WTC11 (cell line): Measurements from ENCODE around the gene CALR3. TPM values are rescaled to one million over a fixed set of nuclear protein-coding genes. Genes with fewer than 3 reads are reported as not detected.

Source experiments
- ATAC-seq: fragments of 200-7000 bp; cut with Tn5 transposase; 2 replicates; pipeline ENCODE4 v1.10.0; 2021; ENCODE audit warnings: mild to moderate bottlenecking, moderate library complexity
- CTCF ChIA-PET: fragments of 300-600 bp; sonication (Branson Sonifier 250); formaldehyde crosslinking; loops from one replicate; lab custom pipeline; 2021; ENCODE audit warnings: antibody characterized with exemption; lab: Charles Lee
- POLR2A ChIA-PET: fragments of 350-600 bp; sonication (Branson Sonifier 250); formaldehyde crosslinking; loops from one replicate; lab custom pipeline; 2021; ENCODE audit warnings: antibody characterized with exemption; lab: Charles Lee
- DNase-seq: peaks from one replicate; pipeline ENCODE4 v3.0.0; 2021; ENCODE audit warnings: low spot score
- H3K27ac Mint-ChIP-seq: 2 replicates; pipeline ENCODE4 v1.8.0; 2021; ENCODE audit warnings: mixed read lengths
- H3K27me3 Mint-ChIP-seq: 2 replicates; pipeline ENCODE4 v1.8.0; 2021; ENCODE audit warnings: low read depth, mild to moderate bottlenecking, moderate library complexity, mixed read lengths
- H3K36me3 Mint-ChIP-seq: 2 replicates; pipeline ENCODE4 v1.8.0; 2021; ENCODE audit warnings: mixed read lengths
- H3K4me1 Mint-ChIP-seq: 2 replicates; pipeline ENCODE4 v1.8.0; 2022; ENCODE audit warnings: mixed read lengths
- H3K4me3 Mint-ChIP-seq: 2 replicates; pipeline ENCODE4 v1.8.0; 2021; ENCODE audit warnings: mild to moderate bottlenecking, moderate library complexity, mixed read lengths
- H3K9me3 Mint-ChIP-seq: 2 replicates; pipeline ENCODE4 v1.8.0; 2021; ENCODE audit warnings: mixed read lengths
- ATF2 ChIP-seq: sonication (generic); formaldehyde crosslinking; IDR thresholded peaks from 2 replicates; pipeline ENCODE4 v1.8.1; 2022; ENCODE audit warnings: low read depth, missing genetic modification reagents, borderline replicate concordance
- ELF4 ChIP-seq: sonication (generic); formaldehyde crosslinking; IDR thresholded peaks from 2 replicates; pipeline ENCODE4 v1.8.1; 2022; ENCODE audit warnings: low read depth, mild to moderate bottlenecking, moderate library complexity, missing genetic modification reagents
- FOXP1 ChIP-seq: sonication (generic); formaldehyde crosslinking; IDR thresholded peaks from 2 replicates; pipeline ENCODE4 v1.8.0; 2022; ENCODE audit warnings: missing genetic modification reagents, mild to moderate bottlenecking, moderate library complexity, borderline replicate concordance
- MXD4 ChIP-seq: fragments of 250-450 bp; sonication (Bioruptor Pico); IDR thresholded peaks from 2 replicates; pipeline ENCODE4 v1.8.0; 2021; ENCODE audit warnings: mild to moderate bottlenecking, moderate library complexity, borderline replicate concordance
- SMAD3 ChIP-seq: sonication (generic); formaldehyde crosslinking; IDR thresholded peaks from 2 replicates; pipeline ENCODE4 v1.8.0; 2022; ENCODE audit warnings: missing genetic modification reagents, mild to moderate bottlenecking, borderline replicate concordance
- ZBTB43 ChIP-seq: sonication (generic); formaldehyde crosslinking; IDR thresholded peaks from 2 replicates; pipeline ENCODE4 v1.8.1; 2023; ENCODE audit warnings: mild to moderate bottlenecking, missing genetic modification reagents
- ZNF671 ChIP-seq: fragments of 250-450 bp; sonication (Bioruptor Pico); IDR thresholded peaks from 2 replicates; pipeline ENCODE4 v1.8.0; 2021; ENCODE audit warnings: mild to moderate bottlenecking
- total RNA-seq: library from RNA; stranded (reverse); gene quantifications from 3 replicates; pipeline ENCODE4 v1.2.3, GENCODE V29; 2021
- TF ChIP-seq, protein P1 (sequence below): sonication (generic); formaldehyde crosslinking; IDR thresholded peaks from 2 replicates; pipeline ENCODE4 v1.8.0; 2022; ENCODE audit warnings: mild to moderate bottlenecking, missing genetic modification reagents
- TF ChIP-seq, protein P2 (sequence below): fragments of 250-450 bp; sonication (Bioruptor Pico); IDR thresholded peaks from 2 replicates; pipeline ENCODE4 v1.9.0; 2021; ENCODE audit warnings: mild to moderate bottlenecking, borderline replicate concordance

Gene CALR3
- total RNA-seq, 1 experiment from 2014 or later: 0.87 TPM

DNA sequence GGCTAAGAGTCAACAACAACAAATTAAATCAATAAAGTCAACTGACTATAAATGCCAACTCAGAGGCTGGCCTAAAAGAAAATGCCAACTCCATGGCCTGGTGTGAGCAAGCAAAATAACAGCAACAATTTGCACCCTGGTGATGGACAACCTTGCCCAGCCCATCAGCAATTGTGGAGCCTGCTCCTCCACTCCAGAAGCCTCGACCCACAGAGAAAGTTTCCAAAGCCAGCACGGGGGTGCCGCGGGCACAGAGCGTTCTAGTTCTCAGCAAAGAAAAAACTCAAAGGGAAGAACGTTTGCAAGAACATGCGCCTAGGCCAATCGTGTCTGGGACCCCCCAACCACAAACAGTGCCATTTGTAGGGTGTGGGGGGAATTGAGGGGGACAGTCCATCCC, 35.5 kb downstream of the CALR3 start:
- Mint-ChIP-seq H3K4me3 (no peak overlapping the region), H3K4me1 (peaks cover 45% of the 10 kb centered on the region), H3K27ac (peak overlapping the region; percentile 27; the same call in 1 of the 2 replicates), H3K36me3 (no peaks in the 10 kb centered on the region), H3K27me3 (no peaks in the 10 kb centered on the region), H3K9me3 (no peaks in the 10 kb centered on the region)
- ATAC-seq (no peak), DNase-seq (no peak)
- ChIA-PET POLR2A (no interaction called here), CTCF (interaction anchor here (3.3 kb wide), 1 partner anchor 19 kb away, joined by 21 read pairs; no protein-coding TSS in a partner anchor)
- TF ChIP-seq, protein P1, sequence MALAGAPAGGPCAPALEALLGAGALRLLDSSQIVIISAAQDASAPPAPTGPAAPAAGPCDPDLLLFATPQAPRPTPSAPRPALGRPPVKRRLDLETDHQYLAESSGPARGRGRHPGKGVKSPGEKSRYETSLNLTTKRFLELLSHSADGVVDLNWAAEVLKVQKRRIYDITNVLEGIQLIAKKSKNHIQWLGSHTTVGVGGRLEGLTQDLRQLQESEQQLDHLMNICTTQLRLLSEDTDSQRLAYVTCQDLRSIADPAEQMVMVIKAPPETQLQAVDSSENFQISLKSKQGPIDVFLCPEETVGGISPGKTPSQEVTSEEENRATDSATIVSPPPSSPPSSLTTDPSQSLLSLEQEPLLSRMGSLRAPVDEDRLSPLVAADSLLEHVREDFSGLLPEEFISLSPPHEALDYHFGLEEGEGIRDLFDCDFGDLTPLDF (CRISPR knock-in tag): no peak
- TF ChIP-seq ZBTB43 (CRISPR knock-in tag) (no peak), SMAD3 (CRISPR knock-in tag) (no peak), MXD4 (CRISPR knock-in tag) (no peak), FOXP1 (CRISPR knock-in tag) (no peak)

- POLR2A ChIA-PET: no interaction called here
- CTCF ChIA-PET: interaction anchor here (1.5 kb wide), 1 partner anchor 18 kb away, joined by 3 read pairs; no protein-coding TSS in a partner anchor
- peaks cover 45% of the 10 kb centered on the region for H3K4me1 Mint-ChIP-seq
These were observed 36.3 kb downstream of the CALR3 start for GRCh38 chr19:16459680-16460079.

More at GRCh38 chr19:16459680-16460079, 36.3 kb downstream of the CALR3 start:
- TF ChIP-seq ELF4 (CRISPR knock-in tag) (no peak), ATF2 (CRISPR knock-in tag) (no peak), ZNF671 (CRISPR knock-in tag) (no peak)
- TF ChIP-seq, protein P2, sequence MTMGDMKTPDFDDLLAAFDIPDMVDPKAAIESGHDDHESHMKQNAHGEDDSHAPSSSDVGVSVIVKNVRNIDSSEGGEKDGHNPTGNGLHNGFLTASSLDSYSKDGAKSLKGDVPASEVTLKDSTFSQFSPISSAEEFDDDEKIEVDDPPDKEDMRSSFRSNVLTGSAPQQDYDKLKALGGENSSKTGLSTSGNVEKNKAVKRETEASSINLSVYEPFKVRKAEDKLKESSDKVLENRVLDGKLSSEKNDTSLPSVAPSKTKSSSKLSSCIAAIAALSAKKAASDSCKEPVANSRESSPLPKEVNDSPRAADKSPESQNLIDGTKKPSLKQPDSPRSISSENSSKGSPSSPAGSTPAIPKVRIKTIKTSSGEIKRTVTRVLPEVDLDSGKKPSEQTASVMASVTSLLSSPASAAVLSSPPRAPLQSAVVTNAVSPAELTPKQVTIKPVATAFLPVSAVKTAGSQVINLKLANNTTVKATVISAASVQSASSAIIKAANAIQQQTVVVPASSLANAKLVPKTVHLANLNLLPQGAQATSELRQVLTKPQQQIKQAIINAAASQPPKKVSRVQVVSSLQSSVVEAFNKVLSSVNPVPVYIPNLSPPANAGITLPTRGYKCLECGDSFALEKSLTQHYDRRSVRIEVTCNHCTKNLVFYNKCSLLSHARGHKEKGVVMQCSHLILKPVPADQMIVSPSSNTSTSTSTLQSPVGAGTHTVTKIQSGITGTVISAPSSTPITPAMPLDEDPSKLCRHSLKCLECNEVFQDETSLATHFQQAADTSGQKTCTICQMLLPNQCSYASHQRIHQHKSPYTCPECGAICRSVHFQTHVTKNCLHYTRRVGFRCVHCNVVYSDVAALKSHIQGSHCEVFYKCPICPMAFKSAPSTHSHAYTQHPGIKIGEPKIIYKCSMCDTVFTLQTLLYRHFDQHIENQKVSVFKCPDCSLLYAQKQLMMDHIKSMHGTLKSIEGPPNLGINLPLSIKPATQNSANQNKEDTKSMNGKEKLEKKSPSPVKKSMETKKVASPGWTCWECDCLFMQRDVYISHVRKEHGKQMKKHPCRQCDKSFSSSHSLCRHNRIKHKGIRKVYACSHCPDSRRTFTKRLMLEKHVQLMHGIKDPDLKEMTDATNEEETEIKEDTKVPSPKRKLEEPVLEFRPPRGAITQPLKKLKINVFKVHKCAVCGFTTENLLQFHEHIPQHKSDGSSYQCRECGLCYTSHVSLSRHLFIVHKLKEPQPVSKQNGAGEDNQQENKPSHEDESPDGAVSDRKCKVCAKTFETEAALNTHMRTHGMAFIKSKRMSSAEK: no peak
- TF ChIP-seq, all 79 proteins: peak for 0
- H3K27me3 Mint-ChIP-seq: no peaks in the 10 kb centered on the region
- H3K27ac Mint-ChIP-seq: peak overlapping the region; percentile 43; the same call in 1 of the 2 replicates
- no peaks in the 10 kb centered on the region for H3K9me3 Mint-ChIP-seq
- no peaks in the 10 kb centered on the region for H3K36me3 Mint-ChIP-seq
- H3K4me3 Mint-ChIP-seq: no peak overlapping the region
- no peak for DNase-seq
- ATAC-seq: no peak
